Activated naive CD8-positive, alpha-beta T cell treated with anti-CD3 and anti-CD28 coated beads, Interleukin-2, amount 50 U/mL, for 24 hours (primary cell): ENCODE measurements around the gene HDAC5.
"Not testable (repeated sequence)": the region's sequence is repeated elsewhere in the genome, so short reads cannot be mapped to it uniquely, and the experiment has no call there.

Source experiments
- ATAC-seq: fragments of 150-1000 bp; cut with Tn5 transposase; one replicate; pipeline ENCODE4 v1.10.0; 2021
- DNase-seq: peaks from one replicate; pipeline ENCODE4 v3.0.0; 2021
- H3K27ac Mint-ChIP-seq: one replicate; pipeline ENCODE4 v1.8.0; 2021; ENCODE audit warnings: mild to moderate bottlenecking, mixed read lengths
- H3K27me3 Mint-ChIP-seq: one replicate; pipeline ENCODE4 v1.8.0; 2021; ENCODE audit warnings: mixed read lengths
- H3K36me3 Mint-ChIP-seq: one replicate; pipeline ENCODE4 v1.8.0; 2021; ENCODE audit warnings: low read depth, mixed read lengths
- H3K4me1 Mint-ChIP-seq: one replicate; pipeline ENCODE4 v1.8.0; 2021; ENCODE audit warnings: mixed read lengths
- H3K4me3 Mint-ChIP-seq: one replicate; pipeline ENCODE4 v1.8.0; 2021; ENCODE audit warnings: mild to moderate bottlenecking, moderate library complexity, mixed read lengths
- H3K9me3 Mint-ChIP-seq: one replicate; pipeline ENCODE4 v1.8.0; 2021; ENCODE audit warnings: mixed read lengths

HDAC5 gene

GRCh38 chr17:44063704-44064639, 59.5 kb downstream of the HDAC5 start:
- Mint-ChIP-seq H3K4me1 (peaks cover 56% of the 10 kb centered on the region), H3K4me3 (peak overlapping the region; percentile 98), H3K36me3 (peaks cover 47% of the 10 kb centered on the region), H3K27ac (peak overlapping the region; percentile 64), H3K9me3 (no peaks in the 10 kb centered on the region), H3K27me3 (no peaks in the 10 kb centered on the region)
- DNase-seq: no peak
- ATAC-seq: no peak

DNA sequence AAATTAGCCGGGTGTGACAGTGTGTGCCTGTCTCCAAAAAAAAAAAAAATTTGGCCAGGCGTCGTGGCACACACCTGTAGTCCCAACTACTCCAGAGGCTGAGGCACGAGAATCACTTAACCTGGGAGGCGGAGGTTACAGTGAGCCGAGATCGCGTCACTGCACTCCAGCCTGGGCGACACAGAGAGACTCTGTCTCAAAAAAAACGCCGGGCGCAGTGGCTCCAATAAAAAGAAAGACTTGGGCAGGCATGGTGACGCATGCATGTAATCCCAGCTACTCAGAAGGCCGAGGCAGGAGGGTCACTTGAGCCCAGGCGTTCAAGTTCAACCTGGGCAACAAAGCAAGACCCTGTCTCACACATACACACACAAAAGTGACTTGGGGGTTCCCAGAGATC, 60.6 kb downstream of the HDAC5 start:
- no peaks in the 10 kb centered on the region for H3K27me3 Mint-ChIP-seq
- no peaks in the 10 kb centered on the region for H3K9me3 Mint-ChIP-seq
- peak overlapping the region; percentile 51 for H3K27ac Mint-ChIP-seq
- ATAC-seq (no peak), DNase-seq (no peak)
- peaks cover 51% of the 10 kb centered on the region for H3K4me1 Mint-ChIP-seq
- H3K4me3 Mint-ChIP-seq: no peak overlapping the region
- peaks cover 52% of the 10 kb centered on the region for H3K36me3 Mint-ChIP-seq

GRCh38 chr17:44061446-44061845, 62.0 kb downstream of the HDAC5 start:
- DNase-seq (no peak), ATAC-seq (no peak)
- Mint-ChIP-seq H3K27ac (no peak overlapping the region), H3K27me3 (no peaks in the 10 kb centered on the region), H3K4me3 (no peak overlapping the region), H3K36me3 (peaks cover 52% of the 10 kb centered on the region), H3K9me3 (no peaks in the 10 kb centered on the region), H3K4me1 (peaks cover 43% of the 10 kb centered on the region)

- H3K9me3 Mint-ChIP-seq: no peaks in the 10 kb centered on the region
- ATAC-seq (no peak), DNase-seq (no peak)
- no peaks in the 10 kb centered on the region for H3K27me3 Mint-ChIP-seq
- H3K4me3 Mint-ChIP-seq: no peak overlapping the region
- peaks cover 36% of the 10 kb centered on the region for H3K4me1 Mint-ChIP-seq
- H3K27ac Mint-ChIP-seq: no peak overlapping the region
- peaks cover 50% of the 10 kb centered on the region for H3K36me3 Mint-ChIP-seq
Measured at GRCh38 chr17:44059101-44059892, 64.1 kb downstream of the HDAC5 start.

DNA sequence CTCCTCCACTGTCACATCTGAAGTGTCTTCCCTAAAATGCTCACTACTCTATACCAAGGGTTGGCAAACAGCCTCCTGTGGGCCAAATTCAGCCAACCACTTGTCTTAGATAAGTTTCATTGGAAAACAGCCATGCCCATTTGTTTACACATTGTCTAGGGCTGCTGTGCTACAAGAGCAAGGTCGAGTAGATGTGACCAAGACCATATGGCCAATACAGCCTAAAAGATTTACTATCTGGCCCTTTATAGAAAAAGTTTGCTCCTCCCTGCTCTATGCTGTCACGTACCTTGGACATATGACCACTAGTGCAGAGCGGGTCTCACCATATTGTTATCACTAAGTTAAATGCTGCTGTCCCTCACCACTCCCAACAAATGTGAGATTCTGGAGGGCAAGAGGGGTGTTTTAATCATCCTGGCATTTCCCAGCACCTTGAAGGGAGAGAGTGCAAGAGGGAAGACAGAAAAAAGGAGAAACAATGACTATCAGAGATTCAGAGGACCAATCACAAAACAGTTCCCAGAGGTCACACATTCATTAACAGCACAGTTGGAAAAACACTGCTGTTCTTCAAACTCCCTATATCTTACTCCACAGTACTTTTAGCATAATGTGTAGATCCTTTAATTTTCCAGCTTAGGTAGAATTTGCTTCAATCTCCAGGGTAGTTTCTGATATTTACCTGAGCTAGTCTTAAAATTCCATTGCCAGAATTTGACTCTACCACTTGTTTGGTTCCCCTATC, 70.1 kb downstream of the HDAC5 start:
- Mint-ChIP-seq H3K4me1 (peaks cover 3% of the 10 kb centered on the region), H3K9me3 (no peaks in the 10 kb centered on the region), H3K4me3 (no peak overlapping the region), H3K27me3 (no peaks in the 10 kb centered on the region), H3K36me3 (peaks cover 20% of the 10 kb centered on the region), H3K27ac (no peak overlapping the region)
- DNase-seq (no peak), ATAC-seq (no peak)

DNA sequence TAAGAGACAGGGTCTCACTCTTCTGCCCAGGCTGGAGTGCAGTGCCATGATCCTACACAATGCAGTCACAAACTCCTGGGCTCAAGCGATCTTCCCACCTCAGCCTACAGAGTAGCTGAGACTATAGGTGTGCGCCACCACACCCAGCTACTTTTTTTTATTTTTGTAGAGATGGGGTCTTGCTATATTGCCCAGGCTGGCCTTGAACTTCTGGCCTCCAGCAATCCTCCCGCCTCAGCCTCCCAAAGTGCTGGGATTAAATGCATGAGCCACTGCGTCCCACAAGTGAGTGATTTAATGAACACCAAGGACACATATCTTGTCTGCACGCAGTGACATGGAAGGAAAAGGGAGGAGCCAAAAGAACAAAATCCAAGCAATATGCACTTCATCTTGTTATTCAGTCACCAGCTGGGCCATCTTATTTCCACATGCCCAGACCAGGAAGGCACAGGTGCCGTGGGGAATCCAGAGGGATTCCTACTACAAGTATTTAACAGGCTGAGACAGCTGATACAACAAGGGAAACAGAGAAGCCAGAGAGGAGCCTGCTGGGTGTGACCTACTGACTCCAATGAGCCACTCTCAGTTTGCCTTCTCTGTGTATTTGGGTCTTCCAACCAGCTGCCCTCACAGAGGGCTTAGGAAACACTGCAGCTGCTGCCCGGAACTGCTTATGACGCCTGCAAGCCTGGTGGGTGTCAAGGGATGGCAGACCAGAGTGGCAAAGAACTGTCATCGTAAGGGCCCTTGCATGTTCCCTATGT, 74.0 kb downstream of the HDAC5 start:
- ATAC-seq: no peak
- H3K9me3 Mint-ChIP-seq: no peaks in the 10 kb centered on the region
- no peak for DNase-seq
- no peak overlapping the region for H3K4me3 Mint-ChIP-seq
- H3K36me3 Mint-ChIP-seq: peaks cover 24% of the 10 kb centered on the region
- no peak overlapping the region for H3K27ac Mint-ChIP-seq
- no peaks in the 10 kb centered on the region for H3K27me3 Mint-ChIP-seq
- no peaks in the 10 kb centered on the region for H3K4me1 Mint-ChIP-seq

DNA sequence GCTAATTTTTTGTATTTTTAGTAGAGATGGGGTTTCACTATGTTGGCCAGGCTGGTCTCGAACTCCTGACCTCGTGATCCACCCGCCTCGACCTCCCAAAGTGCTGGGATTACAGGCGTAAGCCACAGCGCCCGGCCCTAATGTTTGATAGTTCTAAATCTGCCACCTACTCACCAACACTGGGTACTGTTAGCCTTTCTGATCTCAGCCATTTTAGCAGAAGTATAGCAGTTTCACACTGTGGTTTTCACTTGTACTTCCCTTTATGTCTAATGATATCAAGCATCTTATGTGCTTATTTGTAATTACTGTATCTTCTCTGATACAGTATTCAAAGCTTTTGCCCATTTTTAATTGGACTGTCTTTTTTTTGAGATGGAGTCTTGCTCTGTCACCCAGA, 76.5 kb downstream of the HDAC5 start:
- H3K27ac Mint-ChIP-seq, ATAC-seq, DNase-seq, H3K4me1 Mint-ChIP-seq, H3K9me3 Mint-ChIP-seq, H3K27me3 Mint-ChIP-seq, H3K4me3 Mint-ChIP-seq: not testable (repeated sequence)
- peaks cover 23% of the 10 kb centered on the region for H3K36me3 Mint-ChIP-seq

GRCh38 chr17:44045486-44045885, 78.0 kb downstream of the HDAC5 start:
- ATAC-seq (no peak), DNase-seq (no peak)
- Mint-ChIP-seq H3K4me1 (peaks cover 10% of the 10 kb centered on the region), H3K36me3 (peaks cover 28% of the 10 kb centered on the region), H3K27ac (no peak overlapping the region), H3K9me3 (no peaks in the 10 kb centered on the region), H3K27me3 (no peaks in the 10 kb centered on the region), H3K4me3 (no peak overlapping the region)

GRCh38 chr17:44044071-44044470, 79.4 kb downstream of the HDAC5 start:
- ATAC-seq: no peak
- no peaks in the 10 kb centered on the region for H3K27me3 Mint-ChIP-seq
- peaks cover 35% of the 10 kb centered on the region for H3K36me3 Mint-ChIP-seq
- H3K4me1 Mint-ChIP-seq: peaks cover 12% of the 10 kb centered on the region
- no peak overlapping the region for H3K4me3 Mint-ChIP-seq
- H3K9me3 Mint-ChIP-seq: no peaks in the 10 kb centered on the region
- H3K27ac Mint-ChIP-seq: no peak overlapping the region
- DNase-seq: no peak

GRCh38 chr17:44043272-44043696, 80.2 kb downstream of the HDAC5 start:
- peaks cover 12% of the 10 kb centered on the region for H3K4me1 Mint-ChIP-seq
- no peaks in the 10 kb centered on the region for H3K9me3 Mint-ChIP-seq
- ATAC-seq (no peak), DNase-seq (no peak)
- peaks cover 36% of the 10 kb centered on the region for H3K36me3 Mint-ChIP-seq
- H3K4me3 Mint-ChIP-seq: no peak overlapping the region
- peak overlapping the region; percentile 2 for H3K27ac Mint-ChIP-seq
- H3K27me3 Mint-ChIP-seq: no peaks in the 10 kb centered on the region

DNA sequence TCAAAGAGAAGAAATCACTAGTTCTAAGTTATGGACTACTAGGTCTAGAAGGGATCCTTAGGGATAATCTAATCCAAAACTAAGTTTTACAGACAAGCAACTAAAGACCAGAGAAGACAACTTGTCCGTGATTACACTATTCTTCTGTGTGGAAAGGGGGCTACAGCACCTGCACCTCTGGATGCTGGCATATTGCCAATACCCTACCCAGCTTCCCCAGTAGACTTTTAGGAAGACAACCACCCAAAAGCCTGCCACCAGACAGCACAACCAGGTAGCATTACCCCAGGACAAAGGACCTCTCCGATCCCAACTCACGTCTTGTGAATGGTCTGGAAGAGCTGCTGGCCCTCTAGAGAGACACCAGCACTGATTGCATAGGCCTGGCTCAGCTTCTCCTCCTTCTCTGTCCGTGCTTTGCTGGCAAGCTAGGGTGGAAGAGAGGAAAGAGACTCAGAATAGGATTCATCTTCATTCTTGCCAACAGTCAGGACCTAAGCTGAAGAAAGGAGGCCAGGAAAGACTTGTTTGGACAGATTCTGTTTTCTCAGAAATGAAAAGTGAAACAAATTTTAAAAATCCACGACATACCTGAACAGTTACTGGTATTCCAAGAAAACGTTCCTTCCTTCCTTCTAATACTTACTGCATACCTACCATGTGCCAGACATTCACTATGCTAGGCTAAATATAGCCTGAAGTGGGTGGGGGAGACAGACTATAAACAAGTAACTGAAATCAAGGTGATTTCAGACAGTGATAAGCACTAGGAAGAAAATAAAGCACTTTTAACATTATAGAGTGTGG, 83.4 kb downstream of the HDAC5 start:
- no peak for ATAC-seq
- no peaks in the 10 kb centered on the region for H3K27me3 Mint-ChIP-seq
- DNase-seq: no peak
- H3K27ac Mint-ChIP-seq: no peak overlapping the region
- no peaks in the 10 kb centered on the region for H3K9me3 Mint-ChIP-seq
- H3K36me3 Mint-ChIP-seq: peaks cover 37% of the 10 kb centered on the region
- no peak overlapping the region for H3K4me3 Mint-ChIP-seq
- H3K4me1 Mint-ChIP-seq: peaks cover 12% of the 10 kb centered on the region

DNA sequence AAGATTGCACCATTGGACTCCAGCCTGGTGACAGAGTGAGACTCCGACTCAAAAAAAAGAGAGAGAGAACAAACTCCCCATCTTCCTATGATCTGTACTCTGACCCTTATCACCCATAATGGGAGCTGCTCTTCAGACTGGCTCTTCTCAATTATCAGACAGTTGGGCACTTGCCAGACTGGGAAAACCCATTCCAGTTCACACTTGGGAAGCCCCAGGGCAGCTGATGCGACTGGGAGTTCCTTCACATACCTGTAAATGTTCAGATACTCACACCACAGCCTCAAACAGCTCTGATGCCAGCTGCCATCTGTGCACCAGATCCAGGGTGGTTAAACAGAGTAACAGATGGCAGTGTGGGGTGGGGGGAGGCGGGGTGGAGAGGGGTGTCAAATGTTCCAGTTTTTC, 84.8 kb downstream of the HDAC5 start:
- no peaks in the 10 kb centered on the region for H3K9me3 Mint-ChIP-seq
- H3K36me3 Mint-ChIP-seq: peaks cover 46% of the 10 kb centered on the region
- H3K27ac Mint-ChIP-seq: no peak overlapping the region

DNA sequence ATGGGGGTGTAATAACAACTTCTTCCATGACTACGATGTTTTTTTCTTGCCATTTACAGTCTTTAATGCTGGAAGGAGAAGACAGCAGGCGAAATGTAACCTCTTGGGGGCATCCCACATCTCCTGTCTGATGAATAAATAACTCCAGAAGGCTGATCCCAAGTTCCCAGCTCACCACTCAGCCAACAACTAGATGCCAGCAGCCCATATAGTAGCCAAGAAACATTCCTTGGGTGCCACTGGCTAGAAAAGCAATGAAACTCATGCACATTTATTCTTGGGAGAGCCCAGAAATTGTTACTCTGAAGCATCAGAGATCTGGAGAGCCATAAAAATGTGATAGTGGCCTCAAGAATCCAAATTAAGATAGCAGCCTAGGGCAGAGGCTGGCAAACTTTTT, 86.0 kb downstream of the HDAC5 start:
- Mint-ChIP-seq H3K4me3 (no peak overlapping the region), H3K9me3 (no peaks in the 10 kb centered on the region), H3K27me3 (no peaks in the 10 kb centered on the region), H3K27ac (no peak overlapping the region), H3K36me3 (peaks cover 50% of the 10 kb centered on the region), H3K4me1 (peaks cover 9% of the 10 kb centered on the region)
- DNase-seq: no peak
- ATAC-seq: no peak

More for the DNA sequence above, 84.8 kb downstream of the HDAC5 start:
- ATAC-seq (no peak), DNase-seq (no peak)
- Mint-ChIP-seq H3K27me3 (no peaks in the 10 kb centered on the region), H3K4me3 (no peak overlapping the region), H3K4me1 (peaks cover 12% of the 10 kb centered on the region)
